A549 (cell line): Measurements from ENCODE around the gene RNF144A.

Experiments used
- CEBPB ChIP-seq, 2 experiments: fragments of >200 bp in 1 of 2; sonication (Bioruptor Twin) in 1 of 2; formaldehyde crosslinking in 1 of 2; IDR thresholded peaks; 2 replicates each; pipeline ENCODE4 v1.6.1; 2012 to 2016
- CTCF ChIP-seq: fragments of >200 bp; sonication (Bioruptor Twin); formaldehyde crosslinking; IDR thresholded peaks from 3 replicates; pipeline ENCODE4 v1.5.1; 2016
- ELK1 ChIP-seq: fragments of 150-350 bp; IDR thresholded peaks from 2 replicates; pipeline ENCODE4 v1.6.1; 2014; ENCODE audit warnings: low read depth, mild to moderate bottlenecking, low read length
- EP300 ChIP-seq, 2 experiments: fragments of >200 bp; sonication (Bioruptor Twin); formaldehyde crosslinking; IDR thresholded peaks; 2 replicates in 1 of 2; 3 replicates in 1 of 2; pipeline ENCODE4 v1.6.1; 2016 to 2017
- ESRRA ChIP-seq: fragments of 150-350 bp; IDR thresholded peaks from 2 replicates; pipeline ENCODE4 v1.6.1; 2014; ENCODE audit warnings: mild to moderate bottlenecking, low read length, borderline replicate concordance
- FOXS1 ChIP-seq: fragments of 250-450 bp; sonication (Bioruptor Pico); IDR thresholded peaks from 2 replicates; pipeline ENCODE4 v1.5.0; 2020; ENCODE audit warnings: mild to moderate bottlenecking, moderate library complexity
- JUNB ChIP-seq: fragments of >200 bp; sonication (Bioruptor Twin); formaldehyde crosslinking; IDR thresholded peaks from 2 replicates; pipeline ENCODE4 v1.6.1; 2016
- KDM5A ChIP-seq: fragments of 200-600 bp; sonication (generic); IDR thresholded peaks from 2 replicates; pipeline ENCODE4 v1.6.1; 2016; ENCODE audit warnings: antibody characterized with exemption, mild to moderate bottlenecking
- MAFK ChIP-seq: fragments of 450-650 bp; IDR thresholded peaks from 2 replicates; pipeline ENCODE4 v1.6.1; 2014; ENCODE audit not compliant: partially characterized antibody
- MAX ChIP-seq: IDR thresholded peaks from 2 replicates; pipeline ENCODE4 v1.6.1; 2012
- POLR2A ChIP-seq: IDR thresholded peaks from 2 replicates; pipeline ENCODE4 v1.6.1; 2012; ENCODE audit warnings: mild to moderate bottlenecking, low read length
- RAD21 ChIP-seq, 2 experiments: fragments of >200 bp in 1 of 2; sonication (Bioruptor Twin) in 1 of 2; formaldehyde crosslinking in 1 of 2; IDR thresholded peaks in 1 of 2; conservative IDR thresholded peaks in 1 of 2; 2 replicates in 1 of 2; 3 replicates in 1 of 2; pipeline ENCODE4 v1.6.1; 2012 to 2018; ENCODE audit warnings: inconsistent platforms in 1 of 2
- RNF2 ChIP-seq: fragments of 200-600 bp; sonication (generic); IDR thresholded peaks from 2 replicates; pipeline ENCODE4 v1.6.1; 2016; ENCODE audit warnings: low read depth, mild to moderate bottlenecking, antibody characterized with exemption, moderate library complexity, borderline replicate concordance

GRCh38 chr2:7023542-7023941, 106.3 kb downstream of the RNF144A start:
- TF ChIP-seq EP300 (IDR thresholded peaks at IDR 0.05), result no peak
- TF ChIP-seq CTCF, result no peak
- no peak for TF ChIP-seq POLR2A
- TF ChIP-seq ESRRA, result no peak
- no peak for TF ChIP-seq ELK1
- TF ChIP-seq CEBPB (IDR thresholded peaks at IDR 0.05), result no peak
- TF ChIP-seq RNF2, result no peak
- TF ChIP-seq JUNB, result no peak
- TF ChIP-seq MAFK, result no peak
- TF ChIP-seq FOXS1, result no peak
- TF ChIP-seq MAX, result no peak
- TF ChIP-seq RAD21 (conservative IDR thresholded peaks at IDR 0.05 in 1 of 2, IDR thresholded peaks at IDR 0.05 in 1 of 2), result no peak
- TF ChIP-seq KDM5A, result no peak
